GM12864 (cell line): ENCODE measurements around the gene GPI.
"Not testable (repeated sequence)": the region's sequence is repeated elsewhere in the genome, so short reads cannot be mapped to it uniquely, and the experiment has no call there.

Experiments
- DNase-seq: peaks from one replicate; pipeline ENCODE4 v3.0.0-alpha.2; 2011; ENCODE audit warnings: low read depth
- H3K4me3 ChIP-seq: 2 replicates; pipeline ENCODE4 v1.5.1; 2011; ENCODE audit warnings: mild to moderate bottlenecking, low read depth, low read length, control low read depth
- TF ChIP-seq, protein P1 (sequence below): IDR thresholded peaks from 2 replicates; pipeline ENCODE4 v1.5.1; 2011; ENCODE audit warnings: low read depth, mild to moderate bottlenecking, moderate library complexity, low read length, control low read depth, inconsistent platforms; ENCODE audit errors: missing control alignments

The GPI gene

DNA sequence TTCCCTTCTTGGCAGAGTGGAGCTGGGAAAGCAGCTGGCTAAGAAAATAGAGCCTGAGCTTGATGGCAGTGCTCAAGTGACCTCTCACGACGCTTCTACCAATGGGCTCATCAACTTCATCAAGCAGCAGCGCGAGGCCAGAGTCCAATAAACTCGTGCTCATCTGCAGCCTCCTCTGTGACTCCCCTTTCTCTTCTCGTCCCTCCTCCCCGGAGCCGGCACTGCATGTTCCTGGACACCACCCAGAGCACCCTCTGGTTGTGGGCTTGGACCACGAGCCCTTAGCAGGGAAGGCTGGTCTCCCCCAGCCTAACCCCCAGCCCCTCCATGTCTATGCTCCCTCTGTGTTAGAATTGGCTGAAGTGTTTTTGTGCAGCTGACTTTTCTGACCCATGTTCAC is 34.9 kb downstream of the GPI start:
- H3K4me3 ChIP-seq = no peak overlapping the region
- TF ChIP-seq, protein P1, sequence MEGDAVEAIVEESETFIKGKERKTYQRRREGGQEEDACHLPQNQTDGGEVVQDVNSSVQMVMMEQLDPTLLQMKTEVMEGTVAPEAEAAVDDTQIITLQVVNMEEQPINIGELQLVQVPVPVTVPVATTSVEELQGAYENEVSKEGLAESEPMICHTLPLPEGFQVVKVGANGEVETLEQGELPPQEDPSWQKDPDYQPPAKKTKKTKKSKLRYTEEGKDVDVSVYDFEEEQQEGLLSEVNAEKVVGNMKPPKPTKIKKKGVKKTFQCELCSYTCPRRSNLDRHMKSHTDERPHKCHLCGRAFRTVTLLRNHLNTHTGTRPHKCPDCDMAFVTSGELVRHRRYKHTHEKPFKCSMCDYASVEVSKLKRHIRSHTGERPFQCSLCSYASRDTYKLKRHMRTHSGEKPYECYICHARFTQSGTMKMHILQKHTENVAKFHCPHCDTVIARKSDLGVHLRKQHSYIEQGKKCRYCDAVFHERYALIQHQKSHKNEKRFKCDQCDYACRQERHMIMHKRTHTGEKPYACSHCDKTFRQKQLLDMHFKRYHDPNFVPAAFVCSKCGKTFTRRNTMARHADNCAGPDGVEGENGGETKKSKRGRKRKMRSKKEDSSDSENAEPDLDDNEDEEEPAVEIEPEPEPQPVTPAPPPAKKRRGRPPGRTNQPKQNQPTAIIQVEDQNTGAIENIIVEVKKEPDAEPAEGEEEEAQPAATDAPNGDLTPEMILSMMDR = no peak
- no peak for DNase-seq

GRCh38 chr19:34400844-34401243 is 35.8 kb downstream of the GPI start:
- H3K4me3 ChIP-seq, DNase-seq: not testable (repeated sequence)

DNA sequence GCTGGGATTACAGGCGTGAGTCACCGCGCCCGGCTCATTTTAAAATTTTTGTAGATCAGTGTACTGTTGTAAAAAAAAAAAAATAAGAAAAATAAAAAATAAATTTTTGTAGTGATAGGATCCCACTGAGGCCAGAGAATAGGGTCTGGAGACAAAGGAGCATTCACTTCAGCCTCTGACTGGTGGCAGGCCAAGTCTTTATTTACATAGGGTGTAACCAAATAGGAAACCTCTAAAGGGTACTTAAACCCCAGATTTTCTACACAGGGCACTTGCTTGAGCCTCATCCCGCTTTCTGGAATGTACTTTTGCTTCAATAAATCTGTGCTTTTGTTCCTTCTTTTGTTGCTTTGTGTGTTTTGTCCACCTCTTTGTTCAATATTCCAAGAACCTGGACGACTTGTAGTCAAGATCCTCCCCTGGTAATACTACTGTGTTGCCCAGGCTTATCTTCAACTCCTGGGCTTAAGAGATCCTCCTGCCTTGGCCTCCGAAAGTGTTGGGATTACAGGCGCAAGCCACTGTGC is 37.1 kb downstream of the GPI start:
- TF ChIP-seq, protein P1 = no peak
- no peak overlapping the region for H3K4me3 ChIP-seq
- DNase-seq = no peak

DNA sequence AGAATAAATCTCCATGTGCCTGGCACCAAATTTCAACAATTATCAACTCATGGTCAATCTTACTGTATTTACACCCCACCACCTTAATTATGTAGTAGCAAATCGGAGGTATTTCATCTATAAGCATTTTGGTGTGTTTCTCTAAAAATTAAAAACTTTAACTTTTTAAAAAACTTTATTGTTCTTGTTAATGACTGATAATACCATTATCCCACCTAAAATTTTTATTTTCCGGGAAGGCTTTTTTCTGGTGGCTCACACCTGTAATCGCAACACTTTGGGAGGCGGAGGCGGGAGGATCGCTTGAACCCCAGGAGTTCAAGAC is 38.8 kb downstream of the GPI start:
- H3K4me3 ChIP-seq = peak overlapping the region; percentile 73
- no peak for DNase-seq
- TF ChIP-seq, protein P1 = no peak

GRCh38 chr19:34404109-34404909 is 39.3 kb downstream of the GPI start, which contains the start of gene PDCD2L:
PDCD2L (plus strand) TSS chr19:34404399; CDS start chr19:34404431, 32 bp downstream.
- H3K4me3 ChIP-seq = peak within 1 kb of the TSS; percentile 73
- TF ChIP-seq, protein P1 = no peak
- peak; percentile 79 for DNase-seq

DNA sequence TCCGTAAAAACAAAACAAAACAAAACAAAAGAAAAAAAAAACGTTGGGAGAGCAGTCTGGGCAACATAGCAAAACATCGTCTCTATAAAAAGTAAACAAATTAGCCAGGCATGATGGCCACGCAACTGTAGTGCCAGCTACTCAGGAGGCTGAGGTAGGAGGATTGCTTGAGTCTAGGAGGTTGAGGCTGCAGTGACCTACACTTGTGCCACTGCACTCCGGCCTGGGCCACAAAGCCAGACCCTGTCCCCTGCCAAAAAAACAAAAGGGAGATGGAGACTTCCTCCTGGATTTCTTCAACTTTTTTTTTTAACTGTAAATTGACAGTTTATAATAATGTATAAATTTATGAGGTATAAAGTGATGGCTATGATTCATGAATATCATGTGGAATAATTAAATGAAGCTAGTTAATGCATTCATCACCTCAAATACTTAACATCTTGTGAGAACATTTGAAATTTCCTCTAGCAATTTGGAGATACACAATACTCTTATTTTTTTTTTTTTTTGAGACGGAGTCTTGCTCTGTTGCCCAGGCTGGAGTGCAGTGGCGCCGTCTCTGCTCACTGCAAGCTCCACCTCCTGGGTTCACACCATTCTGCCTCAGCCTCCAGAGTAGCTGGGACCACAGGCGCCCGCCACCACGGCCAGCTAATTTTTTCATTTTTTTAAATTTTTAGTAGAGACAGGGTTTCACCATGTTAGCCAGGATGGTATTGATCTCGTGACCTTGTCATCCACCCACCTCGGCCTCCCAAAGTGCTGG is 41.1 kb downstream of the GPI start:
- no peak overlapping the region for H3K4me3 ChIP-seq
- TF ChIP-seq, protein P1 = no peak
- no peak for DNase-seq

DNA sequence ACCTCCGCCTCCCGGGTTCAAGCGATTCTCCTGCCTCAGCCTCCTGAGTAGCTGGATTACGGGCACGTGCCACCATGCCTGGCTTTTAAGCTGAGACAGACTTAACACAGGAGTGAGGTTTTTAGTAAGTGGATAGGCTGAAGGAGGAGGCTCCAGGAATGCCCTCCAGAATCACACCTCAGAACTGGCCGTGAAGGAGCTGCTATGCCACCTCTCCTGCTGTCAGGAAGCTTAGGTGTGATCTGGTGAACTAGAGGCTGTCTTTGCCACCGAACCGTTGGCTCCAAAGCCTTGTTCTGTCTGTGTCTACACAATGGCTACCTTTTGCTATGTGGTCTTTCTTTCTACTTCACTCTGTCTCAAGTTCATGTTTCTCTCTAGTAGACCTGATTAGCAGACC is 43.4 kb downstream of the GPI start:
- DNase-seq = no peak
- no peak overlapping the region for H3K4me3 ChIP-seq
- TF ChIP-seq, protein P1 = no peak
